WTC11 (cell line): ENCODE data around the gene SMPDL3A.

Experiments used
- FOXP1 ChIP-seq: sonication (generic); formaldehyde crosslinking; IDR thresholded peaks from 2 replicates; pipeline ENCODE4 v1.8.0; 2022; ENCODE audit warnings: missing genetic modification reagents, mild to moderate bottlenecking, moderate library complexity, borderline replicate concordance
- HMGA2 ChIP-seq: fragments of 250-450 bp; sonication (Bioruptor Pico); IDR thresholded peaks from 2 replicates; pipeline ENCODE4 v1.4.0; 2021; ENCODE audit warnings: mild to moderate bottlenecking, moderate library complexity

DNA sequence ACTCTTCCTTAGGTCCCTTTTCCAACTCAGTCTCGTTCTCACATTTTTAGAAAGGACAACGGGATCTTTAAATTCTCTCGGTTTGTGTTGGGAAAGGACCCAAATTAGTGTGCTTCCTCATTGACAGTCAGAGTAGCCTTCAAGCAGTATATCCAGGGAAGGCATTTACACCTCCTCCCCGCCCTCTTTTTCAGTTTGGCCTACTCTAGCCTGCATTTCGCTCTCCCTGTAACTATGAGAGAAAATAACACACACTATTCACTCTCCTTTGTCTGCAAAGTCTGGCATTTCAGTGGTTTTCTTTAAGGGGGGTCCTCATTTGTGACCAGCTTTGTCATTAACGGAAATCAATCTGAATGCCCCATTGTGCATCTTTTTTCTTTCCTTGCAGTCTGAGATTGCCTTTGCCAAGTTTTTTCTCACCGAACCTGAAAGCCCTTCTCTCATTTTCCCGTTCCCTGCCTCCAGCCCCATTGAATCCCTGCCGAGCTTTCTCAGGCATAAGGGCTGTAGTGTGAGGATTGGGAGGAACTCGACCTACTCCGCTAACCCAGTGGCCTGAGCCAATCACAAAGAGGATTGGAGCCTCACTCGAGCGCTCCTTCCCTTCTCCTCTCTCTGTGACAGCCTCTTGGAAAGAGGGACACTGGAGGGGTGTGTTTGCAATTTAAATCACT, 9.9 kb upstream of the SMPDL3A start:
- TF ChIP-seq FOXP1: no peak
- no peak for TF ChIP-seq HMGA2 (CRISPR knock-in tag)
